ENCODE measurements around the gene LDHAL6B.

LDHAL6B gene

GRCh38 chr15:59199626-59200465 lies 6.8 kb upstream of the LDHAL6B start:
- H2BK12ac ChIP-seq (ENCODE audit: low read length) = no peak overlapping the region
- H3K9me3 ChIP-seq (replicated peaks in 1 of 2; ENCODE audit: control insufficient read depth in 2 of 2, insufficient read depth in 1 of 2, low read depth in 1 of 2, low read length in 2 of 2) = no peaks in the 10 kb centered on the region
- no peak overlapping the region for H3K23ac ChIP-seq (ENCODE audit: low read depth, low read length, poor library complexity)
- no peak overlapping the region for H3K4me2 ChIP-seq (ENCODE audit: insufficient read depth, low read length, poor library complexity, severe bottlenecking)
- peaks cover 0 to 48% of the 10 kb centered on the region in 2 donors for H3K36me3 ChIP-seq (replicated peaks in 1 of 2; ENCODE audit: control insufficient read depth in 2 of 2, insufficient read depth in 2 of 2, low read length in 2 of 2)
- H4K8ac ChIP-seq (ENCODE audit: low read depth, low read length) = no peak overlapping the region
- no CpG with 5 or more reads among the region's 10 CpGs for WGBS, 2 donors (ENCODE audit: extremely low coverage in 2 of 2, insufficient read length in 2 of 2, insufficient replicate concordance in 1 of 2)
- no peak overlapping the region for H2BK15ac ChIP-seq (ENCODE audit: low read length)
- no peaks in the 10 kb centered on the region for H3K79me1 ChIP-seq (ENCODE audit: low read depth, low read length)
- no peak overlapping the region for H3K14ac ChIP-seq (ENCODE audit: low read length)
- no peak overlapping the region for H2BK120ac ChIP-seq (ENCODE audit: low read depth, low read length)
- H3K9ac ChIP-seq (ENCODE audit: low read depth, low read length, poor library complexity) = no peak overlapping the region
- no peak overlapping the region for H3K4me3 ChIP-seq (ENCODE audit: low read length in 2 of 2)
- H3K4me1 ChIP-seq (ENCODE audit: control insufficient read depth in 2 of 2, insufficient read depth in 1 of 2, low read depth in 1 of 2, low read length in 2 of 2) = no peaks in the 10 kb centered on the region
- no peak overlapping the region for H3K27ac ChIP-seq (replicated peaks; ENCODE audit: low read length)
- H3K18ac ChIP-seq (ENCODE audit: low read length) = no peak overlapping the region
- H2BK5ac ChIP-seq (ENCODE audit: low read length) = no peak overlapping the region
- no peak overlapping the region for H3K4ac ChIP-seq (ENCODE audit: low read length)
- H2AK5ac ChIP-seq (ENCODE audit: low read depth, low read length) = no peak overlapping the region
- no peak overlapping the region for H2AFZ ChIP-seq (ENCODE audit: low read length)
- no peak for DNase-seq (ENCODE audit: low spot score)
- H3K27me3 ChIP-seq (ENCODE audit: control insufficient read depth in 3 of 3, insufficient read depth in 3 of 3, low read depth in 1 of 3, low read length in 3 of 3) = no peaks in the 10 kb centered on the region
- no peak overlapping the region for H4K91ac ChIP-seq (ENCODE audit: low read depth, low read length, poor library complexity)

DNA sequence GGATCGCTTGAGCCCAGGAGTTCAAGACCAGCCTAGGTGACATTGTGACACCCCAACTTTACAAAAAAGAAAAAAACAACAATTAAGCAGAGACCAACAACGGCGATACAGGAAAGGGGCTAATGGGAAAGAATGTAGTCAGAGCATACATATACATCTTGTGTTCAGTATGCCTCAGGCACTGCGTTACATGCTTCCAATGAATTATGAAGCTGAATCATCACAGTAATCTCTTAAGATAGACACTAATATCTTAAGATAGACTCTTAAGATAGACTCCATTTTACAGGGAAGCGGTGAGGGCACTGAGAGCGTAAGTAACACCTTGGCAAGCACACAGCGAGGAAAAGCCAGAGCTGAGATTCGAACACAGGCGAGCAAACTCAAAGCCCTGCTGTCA lies 6.1 kb upstream of the LDHAL6B start:
- H3K4ac ChIP-seq (ENCODE audit: low read length) = no peak overlapping the region
- WGBS, 2 donors (ENCODE audit: extremely low coverage in 2 of 2, insufficient read length in 2 of 2, insufficient replicate concordance in 1 of 2) = no CpG with 5 or more reads among the region's 9 CpGs

GRCh38 chr15:59203008-59203407 lies 3.6 kb upstream of the LDHAL6B start:
- Histone ChIP-seq H2BK15ac (ENCODE audit: low read length) (no peak overlapping the region), H3K9me3 (replicated peaks in 1 of 2; ENCODE audit: control insufficient read depth in 2 of 2, insufficient read depth in 1 of 2, low read depth in 1 of 2, low read length in 2 of 2) (no peaks in the 10 kb centered on the region), H3K4ac (ENCODE audit: low read length) (no peak overlapping the region), H3K18ac (ENCODE audit: low read length) (no peak overlapping the region), H2AFZ (ENCODE audit: low read length) (no peak overlapping the region), H3K23ac (ENCODE audit: low read depth, low read length, poor library complexity) (no peak overlapping the region), H4K91ac (ENCODE audit: low read depth, low read length, poor library complexity) (no peak overlapping the region), H3K4me1 (ENCODE audit: control insufficient read depth in 2 of 2, insufficient read depth in 1 of 2, low read depth in 1 of 2, low read length in 2 of 2) (no peaks in the 10 kb centered on the region), H3K79me1 (ENCODE audit: low read depth, low read length) (no peaks in the 10 kb centered on the region), H3K4me3 (ENCODE audit: low read length in 2 of 2) (no peak overlapping the region), H3K14ac (ENCODE audit: low read length) (no peak overlapping the region), H4K8ac (ENCODE audit: low read depth, low read length) (no peak overlapping the region), H2BK5ac (ENCODE audit: low read length) (no peak overlapping the region), H3K27ac (replicated peaks; ENCODE audit: low read length) (no peak overlapping the region), H3K4me2 (ENCODE audit: insufficient read depth, low read length, poor library complexity, severe bottlenecking) (no peak overlapping the region), H2BK120ac (ENCODE audit: low read depth, low read length) (no peak overlapping the region), H3K36me3 (replicated peaks in 1 of 2; ENCODE audit: control insufficient read depth in 2 of 2, insufficient read depth in 2 of 2, low read length in 2 of 2) (peaks cover 2 to 62% of the 10 kb centered on the region in 2 donors), H2BK12ac (ENCODE audit: low read length) (no peak overlapping the region), H2AK5ac (ENCODE audit: low read depth, low read length) (no peak overlapping the region), H3K27me3 (ENCODE audit: control insufficient read depth in 3 of 3, insufficient read depth in 3 of 3, low read depth in 1 of 3, low read length in 3 of 3) (no peaks in the 10 kb centered on the region), H3K9ac (ENCODE audit: low read depth, low read length, poor library complexity) (no peak overlapping the region)
- no peak for DNase-seq (ENCODE audit: low spot score)
- WGBS, 2 donors (ENCODE audit: extremely low coverage in 2 of 2, insufficient read length in 2 of 2, insufficient replicate concordance in 1 of 2) = no CpG with 5 or more reads among the region's 6 CpGs

More for the DNA sequence above, 6.1 kb upstream of the LDHAL6B start:
- Histone ChIP-seq H3K4me3 (ENCODE audit: low read length in 2 of 2) (no peak overlapping the region), H3K79me1 (ENCODE audit: low read depth, low read length) (no peaks in the 10 kb centered on the region), H3K27me3 (ENCODE audit: control insufficient read depth in 3 of 3, insufficient read depth in 3 of 3, low read depth in 1 of 3, low read length in 3 of 3) (no peaks in the 10 kb centered on the region), H3K9me3 (replicated peaks in 1 of 2; ENCODE audit: control insufficient read depth in 2 of 2, insufficient read depth in 1 of 2, low read depth in 1 of 2, low read length in 2 of 2) (no peaks in the 10 kb centered on the region), H2BK15ac (ENCODE audit: low read length) (no peak overlapping the region), H3K18ac (ENCODE audit: low read length) (no peak overlapping the region), H3K9ac (ENCODE audit: low read depth, low read length, poor library complexity) (no peak overlapping the region), H2AK5ac (ENCODE audit: low read depth, low read length) (no peak overlapping the region), H3K27ac (replicated peaks; ENCODE audit: low read length) (no peak overlapping the region), H3K36me3 (replicated peaks in 1 of 2; ENCODE audit: control insufficient read depth in 2 of 2, insufficient read depth in 2 of 2, low read length in 2 of 2) (peaks cover 0 to 48% of the 10 kb centered on the region in 2 donors), H2BK12ac (ENCODE audit: low read length) (no peak overlapping the region), H2AFZ (ENCODE audit: low read length) (no peak overlapping the region), H3K14ac (ENCODE audit: low read length) (no peak overlapping the region), H3K4me2 (ENCODE audit: insufficient read depth, low read length, poor library complexity, severe bottlenecking) (no peak overlapping the region), H2BK120ac (ENCODE audit: low read depth, low read length) (no peak overlapping the region), H4K91ac (ENCODE audit: low read depth, low read length, poor library complexity) (no peak overlapping the region), H3K4me1 (ENCODE audit: control insufficient read depth in 2 of 2, insufficient read depth in 1 of 2, low read depth in 1 of 2, low read length in 2 of 2) (no peaks in the 10 kb centered on the region), H2BK5ac (ENCODE audit: low read length) (no peak overlapping the region), H3K23ac (ENCODE audit: low read depth, low read length, poor library complexity) (no peak overlapping the region), H4K8ac (ENCODE audit: low read depth, low read length) (no peak overlapping the region)
- DNase-seq (ENCODE audit: low spot score) = no peak

DNA sequence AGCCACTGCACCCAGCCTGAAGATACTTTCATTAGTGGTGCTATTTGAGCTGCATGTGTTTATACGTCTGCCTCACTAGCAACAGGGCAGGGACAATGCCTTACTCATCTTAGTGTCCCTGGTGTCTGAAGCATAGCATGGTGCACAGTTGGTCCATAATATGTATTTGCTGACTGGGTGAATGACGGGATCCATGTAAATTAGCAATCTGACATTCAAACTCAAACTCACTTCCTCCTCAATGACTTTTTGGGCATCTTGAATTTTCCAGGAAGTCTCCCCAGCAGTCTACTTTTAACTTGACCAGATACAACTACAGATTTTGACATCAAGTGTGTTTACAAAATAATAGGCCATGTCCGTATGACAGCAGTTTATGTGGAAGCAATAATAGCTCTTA lies 3.0 kb upstream of the LDHAL6B start:
- Histone ChIP-seq H2BK5ac (ENCODE audit: low read length) (no peak overlapping the region), H2BK12ac (ENCODE audit: low read length) (no peak overlapping the region), H3K4me1 (ENCODE audit: control insufficient read depth in 2 of 2, insufficient read depth in 1 of 2, low read depth in 1 of 2, low read length in 2 of 2) (peaks cover 0 to 1% of the 10 kb centered on the region in 2 donors), H3K27me3 (ENCODE audit: control insufficient read depth in 3 of 3, insufficient read depth in 3 of 3, low read depth in 1 of 3, low read length in 3 of 3) (no peaks in the 10 kb centered on the region), H3K14ac (ENCODE audit: low read length) (no peak overlapping the region), H2AFZ (ENCODE audit: low read length) (no peak overlapping the region), H3K9me3 (replicated peaks in 1 of 2; ENCODE audit: control insufficient read depth in 2 of 2, insufficient read depth in 1 of 2, low read depth in 1 of 2, low read length in 2 of 2) (no peaks in the 10 kb centered on the region), H3K4me2 (ENCODE audit: insufficient read depth, low read length, poor library complexity, severe bottlenecking) (no peak overlapping the region), H2BK15ac (ENCODE audit: low read length) (no peak overlapping the region), H3K18ac (ENCODE audit: low read length) (no peak overlapping the region), H3K23ac (ENCODE audit: low read depth, low read length, poor library complexity) (no peak overlapping the region), H2BK120ac (ENCODE audit: low read depth, low read length) (no peak overlapping the region), H3K4me3 (ENCODE audit: low read length in 2 of 2) (no peak overlapping the region), H4K8ac (ENCODE audit: low read depth, low read length) (no peak overlapping the region), H2AK5ac (ENCODE audit: low read depth, low read length) (no peak overlapping the region), H3K27ac (replicated peaks; ENCODE audit: low read length) (no peak overlapping the region), H3K9ac (ENCODE audit: low read depth, low read length, poor library complexity) (no peak overlapping the region), H3K79me1 (ENCODE audit: low read depth, low read length) (no peaks in the 10 kb centered on the region), H3K36me3 (replicated peaks in 1 of 2; ENCODE audit: control insufficient read depth in 2 of 2, insufficient read depth in 2 of 2, low read length in 2 of 2) (peaks cover 2 to 68% of the 10 kb centered on the region in 2 donors), H4K91ac (ENCODE audit: low read depth, low read length, poor library complexity) (no peak overlapping the region), H3K4ac (ENCODE audit: low read length) (no peak overlapping the region)
- WGBS, 2 donors (ENCODE audit: extremely low coverage in 2 of 2, insufficient read length in 2 of 2, insufficient replicate concordance in 1 of 2) = no CpG with 5 or more reads among the region's 3 CpGs
- no peak for DNase-seq (ENCODE audit: low spot score)
